ACC112 (cell line): ENCODE measurements around the gene DAB1.

Experiments
- H2AFZ ChIP-seq: fragments of 200-600 bp; sonication (generic); one replicate; pipeline ENCODE4 v1.6.0; 2017; ENCODE audit warnings: antibody characterized with exemption, low read length; ENCODE audit not compliant: unreplicated experiment
- H3K27ac ChIP-seq: fragments of 200-600 bp; sonication (generic); 2 replicates; pipeline ENCODE4 v1.5.1; 2014; ENCODE audit warnings: low read depth, mild to moderate bottlenecking, antibody characterized with exemption, low read length, moderate library complexity
- H3K27me3 ChIP-seq: fragments of 200-600 bp; sonication (generic); 2 replicates; pipeline ENCODE4 v1.6.1; 2014; ENCODE audit warnings: mild to moderate bottlenecking, antibody characterized with exemption, low read length, moderate library complexity, mixed read lengths; ENCODE audit not compliant: insufficient read depth
- H3K36me3 ChIP-seq: fragments of 200-600 bp; sonication (generic); 2 replicates; pipeline ENCODE4 v1.6.1; 2016; ENCODE audit warnings: mild to moderate bottlenecking, antibody characterized with exemption, low read length, moderate library complexity, mixed read lengths; ENCODE audit not compliant: insufficient read depth
- H3K4me1 ChIP-seq: fragments of 200-600 bp; sonication (generic); one replicate; pipeline ENCODE4 v1.6.1; 2016; ENCODE audit warnings: low read length, mixed read lengths; ENCODE audit not compliant: insufficient read depth, unreplicated experiment, control insufficient read depth
- H3K4me3 ChIP-seq: fragments of 200-600 bp; sonication (generic); 2 replicates; pipeline ENCODE4 v1.5.1; 2014; ENCODE audit warnings: mild to moderate bottlenecking, low read depth, low read length
- H3K79me2 ChIP-seq: fragments of 200-600 bp; sonication (generic); one replicate; pipeline ENCODE4 v1.6.0; 2016; ENCODE audit warnings: low read length; ENCODE audit not compliant: control insufficient read depth, unreplicated experiment, insufficient read depth

Gene DAB1

GRCh38 chr1:57179001-57179400 is 244.9 kb downstream of the DAB1 start:
- Histone ChIP-seq H3K4me3 (no peak overlapping the region), H3K36me3 (no peaks in the 10 kb centered on the region), H2AFZ (no peak overlapping the region), H3K4me1 (no peaks in the 10 kb centered on the region), H3K27ac (no peak overlapping the region), H3K27me3 (no peaks in the 10 kb centered on the region), H3K79me2 (no peaks in the 10 kb centered on the region)

GRCh38 chr1:57175506-57175905 is 248.4 kb downstream of the DAB1 start:
- no peak overlapping the region for H2AFZ ChIP-seq
- no peak overlapping the region for H3K27ac ChIP-seq
- no peaks in the 10 kb centered on the region for H3K79me2 ChIP-seq
- H3K36me3 ChIP-seq, result no peaks in the 10 kb centered on the region
- no peaks in the 10 kb centered on the region for H3K27me3 ChIP-seq
- H3K4me1 ChIP-seq, result no peaks in the 10 kb centered on the region
- H3K4me3 ChIP-seq, result no peak overlapping the region

GRCh38 chr1:57172040-57172439 is 251.8 kb downstream of the DAB1 start:
- H3K36me3 ChIP-seq, result no peaks in the 10 kb centered on the region
- no peaks in the 10 kb centered on the region for H3K79me2 ChIP-seq
- no peak overlapping the region for H3K4me3 ChIP-seq
- no peak overlapping the region for H3K27ac ChIP-seq
- H3K27me3 ChIP-seq, result no peaks in the 10 kb centered on the region
- H2AFZ ChIP-seq, result no peak overlapping the region
- H3K4me1 ChIP-seq, result no peaks in the 10 kb centered on the region

GRCh38 chr1:57167997-57168396 is 255.9 kb downstream of the DAB1 start:
- Histone ChIP-seq H3K79me2 (no peaks in the 10 kb centered on the region), H3K27me3 (no peaks in the 10 kb centered on the region), H3K36me3 (no peaks in the 10 kb centered on the region), H2AFZ (no peak overlapping the region), H3K4me3 (no peak overlapping the region), H3K27ac (no peak overlapping the region), H3K4me1 (no peaks in the 10 kb centered on the region)

GRCh38 chr1:57165546-57165945 is 258.3 kb downstream of the DAB1 start:
- Histone ChIP-seq H3K36me3 (no peaks in the 10 kb centered on the region), H3K27ac (no peak overlapping the region), H2AFZ (no peak overlapping the region), H3K4me1 (no peaks in the 10 kb centered on the region), H3K79me2 (no peaks in the 10 kb centered on the region), H3K4me3 (no peak overlapping the region), H3K27me3 (no peaks in the 10 kb centered on the region)

GRCh38 chr1:57164584-57164983 is 259.3 kb downstream of the DAB1 start:
- H3K27me3 ChIP-seq, result no peaks in the 10 kb centered on the region

GRCh38 chr1:57163789-57164188 is 260.1 kb downstream of the DAB1 start:
- no peak overlapping the region for H2AFZ ChIP-seq
- no peak overlapping the region for H3K4me3 ChIP-seq
- no peaks in the 10 kb centered on the region for H3K79me2 ChIP-seq
- H3K36me3 ChIP-seq, result no peaks in the 10 kb centered on the region
- H3K27ac ChIP-seq, result no peak overlapping the region
- no peaks in the 10 kb centered on the region for H3K27me3 ChIP-seq
- H3K4me1 ChIP-seq, result no peaks in the 10 kb centered on the region

More at GRCh38 chr1:57164584-57164983, 259.3 kb downstream of the DAB1 start:
- H3K36me3 ChIP-seq, result no peaks in the 10 kb centered on the region
- no peak overlapping the region for H2AFZ ChIP-seq
- no peak overlapping the region for H3K4me3 ChIP-seq
- H3K79me2 ChIP-seq, result no peaks in the 10 kb centered on the region
- no peaks in the 10 kb centered on the region for H3K4me1 ChIP-seq
- no peak overlapping the region for H3K27ac ChIP-seq

GRCh38 chr1:57163325-57163724 is 260.5 kb downstream of the DAB1 start:
- Histone ChIP-seq H3K4me1 (no peaks in the 10 kb centered on the region), H3K79me2 (no peaks in the 10 kb centered on the region), H2AFZ (no peak overlapping the region), H3K36me3 (no peaks in the 10 kb centered on the region), H3K27ac (no peak overlapping the region), H3K27me3 (no peaks in the 10 kb centered on the region), H3K4me3 (no peak overlapping the region)

GRCh38 chr1:57162607-57163261 is 261.1 kb downstream of the DAB1 start:
- H3K36me3 ChIP-seq, result no peaks in the 10 kb centered on the region
- no peak overlapping the region for H3K27ac ChIP-seq
- no peaks in the 10 kb centered on the region for H3K4me1 ChIP-seq
- no peaks in the 10 kb centered on the region for H3K27me3 ChIP-seq
- no peak overlapping the region for H3K4me3 ChIP-seq
- no peak overlapping the region for H2AFZ ChIP-seq
- H3K79me2 ChIP-seq, result no peaks in the 10 kb centered on the region

- H3K27ac ChIP-seq, result no peak overlapping the region
Measured at GRCh38 chr1:57160594-57160993, 263.3 kb downstream of the DAB1 start.

GRCh38 chr1:57158604-57158998 is 265.3 kb downstream of the DAB1 start:
- H3K27me3 ChIP-seq, result no peaks in the 10 kb centered on the region
- no peak overlapping the region for H3K27ac ChIP-seq
- no peaks in the 10 kb centered on the region for H3K36me3 ChIP-seq
- H2AFZ ChIP-seq, result no peak overlapping the region
- H3K4me3 ChIP-seq, result no peak overlapping the region
- no peaks in the 10 kb centered on the region for H3K79me2 ChIP-seq
- H3K4me1 ChIP-seq, result no peaks in the 10 kb centered on the region

More at GRCh38 chr1:57160594-57160993, 263.3 kb downstream of the DAB1 start:
- no peaks in the 10 kb centered on the region for H3K36me3 ChIP-seq
- no peak overlapping the region for H2AFZ ChIP-seq
- no peaks in the 10 kb centered on the region for H3K27me3 ChIP-seq
- no peaks in the 10 kb centered on the region for H3K4me1 ChIP-seq
- H3K4me3 ChIP-seq, result no peak overlapping the region
- H3K79me2 ChIP-seq, result no peaks in the 10 kb centered on the region
